Thymus (tissue), 14 donors: ENCODE data around the gene HYKK. TPM values are rescaled to one million over a fixed set of nuclear protein-coding genes. Genes with fewer than 3 reads are reported as not detected.

Source experiments
- DNase-seq, 9 donors: peaks; one replicate each; pipeline ENCODE4 v3.0.0-alpha.2; 2013; ENCODE audit warnings: low spot score in 9 of 9, low read depth in 6 of 9, missing footprints in 1 of 9
- H3K27ac ChIP-seq, 2 donors: one replicate each; pipeline ENCODE4 v1.5.1; 2013; ENCODE audit warnings: control low read depth in 1 of 2, low read depth in 1 of 2, low read length in 1 of 2, mild to moderate bottlenecking in 1 of 2, moderate library complexity in 1 of 2
- H3K27me3 ChIP-seq, 2 donors: one replicate each; pipeline ENCODE4 v1.5.1; 2013; ENCODE audit warnings: low read length in 1 of 2; ENCODE audit not compliant: control insufficient read depth in 2 of 2, insufficient read depth in 1 of 2
- H3K36me3 ChIP-seq, 2 donors: one replicate each; pipeline ENCODE4 v1.5.1; 2013; ENCODE audit warnings: low read length in 1 of 2, mild to moderate bottlenecking in 1 of 2, moderate library complexity in 1 of 2; ENCODE audit not compliant: control insufficient read depth in 2 of 2, insufficient read depth in 2 of 2
- H3K4me1 ChIP-seq, 2 donors: one replicate each; pipeline ENCODE4 v1.5.1; 2013; ENCODE audit warnings: low read length in 2 of 2; ENCODE audit not compliant: control insufficient read depth in 2 of 2, insufficient read depth in 2 of 2
- H3K4me3 ChIP-seq, 2 donors: one replicate each; pipeline ENCODE4 v1.5.1; 2013; ENCODE audit warnings: low read length in 2 of 2, control low read depth in 1 of 2, mild to moderate bottlenecking in 1 of 2
- H3K9me3 ChIP-seq, 2 donors: one replicate each; pipeline ENCODE4 v1.5.1; 2013; ENCODE audit warnings: low read length in 1 of 2, mild to moderate bottlenecking in 1 of 2; ENCODE audit not compliant: control insufficient read depth in 2 of 2, insufficient read depth in 1 of 2
- WGBS: extraction: QIAGEN DNeasy Blood & Tissue Kit; methylation state at CpG from one replicate; pipeline ENCODE4 v1.1.7; 2013; 5-methylcytosine and 5-hydroxymethylcytosine counted together
- long read RNA-seq, 10 donors: transcript quantifications; one replicate each; lab custom pipeline, GENCODE V29; 2026
- polyA plus RNA-seq: library from polyadenylated mRNA; stranded (reverse); fragments of 200-250 nt; gene quantifications from one replicate; pipeline ENCODE4 v1.2.3, GENCODE V29; 2013
- total RNA-seq: library from RNA; stranded (reverse); fragments of 120-200 nt; gene quantifications from one replicate; pipeline ENCODE4 v1.2.4, GENCODE V29; 2013
- donor health status: healthy.

HYKK gene, protein sequence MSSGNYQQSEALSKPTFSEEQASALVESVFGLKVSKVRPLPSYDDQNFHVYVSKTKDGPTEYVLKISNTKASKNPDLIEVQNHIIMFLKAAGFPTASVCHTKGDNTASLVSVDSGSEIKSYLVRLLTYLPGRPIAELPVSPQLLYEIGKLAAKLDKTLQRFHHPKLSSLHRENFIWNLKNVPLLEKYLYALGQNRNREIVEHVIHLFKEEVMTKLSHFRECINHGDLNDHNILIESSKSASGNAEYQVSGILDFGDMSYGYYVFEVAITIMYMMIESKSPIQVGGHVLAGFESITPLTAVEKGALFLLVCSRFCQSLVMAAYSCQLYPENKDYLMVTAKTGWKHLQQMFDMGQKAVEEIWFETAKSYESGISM
- total RNA-seq = 2.2 TPM
- 5.3 TPM for polyA plus RNA-seq
- long read RNA-seq, donor 1 = 0 reads
- long read RNA-seq, donor 2 = 0 reads
- long read RNA-seq, donor 3 = 0 reads
- long read RNA-seq, donor 4 = 0 reads
- long read RNA-seq, donor 5 = 0 reads
- long read RNA-seq, donor 6 = 0 reads
- long read RNA-seq, donor 7, partial matches to known transcripts = 0 of 1 reads
- long read RNA-seq, donor 7, other reads (novel, unspliced or antisense) = 0 of 1 reads
- long read RNA-seq, donor 8 = 0 reads
- long read RNA-seq, donor 9, partial matches to known transcripts = 0 of 1 reads
- long read RNA-seq, donor 9, other reads (novel, unspliced or antisense) = 0 of 1 reads
- long read RNA-seq, donor 10 = 0 reads

DNA sequence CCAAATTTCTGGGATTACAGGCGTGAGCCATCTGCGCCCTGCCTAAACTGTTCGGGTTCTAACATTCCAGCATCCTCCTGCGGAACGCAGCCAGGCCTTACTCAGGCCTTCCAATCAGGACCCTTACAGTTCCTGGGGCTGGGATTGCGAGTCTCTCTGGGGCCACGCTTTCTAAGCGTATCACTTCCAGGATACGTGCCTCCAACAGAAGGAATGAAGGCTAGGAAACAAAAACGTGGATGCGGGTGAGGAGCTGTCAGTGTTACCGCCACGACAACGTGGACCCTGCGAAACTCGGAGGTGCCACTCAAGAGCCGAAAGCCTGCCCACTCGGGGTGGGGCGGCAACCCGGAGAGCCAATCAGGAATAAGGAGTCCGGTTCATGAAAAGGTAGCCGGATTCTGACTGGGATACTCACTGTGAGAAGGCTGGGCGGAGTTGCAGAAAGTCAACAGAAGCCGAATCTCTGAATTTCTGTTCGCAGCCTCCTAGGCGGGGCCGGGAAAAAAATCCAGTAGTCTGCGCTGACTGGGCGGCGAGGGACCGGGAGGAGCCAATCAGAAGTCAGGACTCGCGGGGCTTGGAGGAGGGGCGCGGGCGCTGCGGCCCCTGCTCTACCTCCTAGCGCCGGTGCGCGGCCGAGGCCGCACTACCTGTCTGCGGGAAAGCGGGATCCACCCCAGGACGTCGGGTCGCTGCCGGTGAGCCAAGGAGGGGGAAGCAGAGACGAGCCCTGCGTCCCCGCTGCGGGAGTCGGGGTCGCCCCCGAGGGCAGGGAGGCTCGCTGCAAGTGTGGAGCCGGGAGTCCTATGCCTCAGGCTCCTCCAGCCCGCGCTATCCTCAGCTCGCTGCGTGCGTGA is at the start of gene HYKK:
TSS of gene HYKK (plus strand) at position 607 of the 860 bp plus-strand sequence. CDS start 5,512 bp downstream, outside the sequence.
- H3K9me3 ChIP-seq = peaks cover 0 to 9% of the 10 kb centered on the region in 2 donors
- H3K27ac ChIP-seq = no peak within 1 kb of the TSS
- DNase-seq = peak; percentile 55 to 91 (median 79)
- H3K4me1 ChIP-seq = peaks cover 10 to 13% of the 10 kb centered on the region in 2 donors
- 2% methylated on average over 63 of the region's 63 CpGs for WGBS
- peak within 1 kb of the TSS; percentile 61 to 66 for H3K4me3 ChIP-seq
- no peaks in the 10 kb centered on the region for H3K36me3 ChIP-seq
- peaks cover 0 to 22% of the 10 kb centered on the region in 2 donors for H3K27me3 ChIP-seq

- 97% methylated on average over 4 of the region's 4 CpGs for WGBS
- Histone ChIP-seq H3K36me3 (peaks cover 13 to 32% of the 10 kb centered on the region in 2 donors), H3K9me3 (no peaks in the 10 kb centered on the region), H3K4me1 (no peaks in the 10 kb centered on the region), H3K27me3 (no peaks in the 10 kb centered on the region), H3K27ac (no peak overlapping the region), H3K4me3 (no peak overlapping the region)
- no peak for DNase-seq
These were observed 46.6 kb upstream of the HYKK start for GRCh38 chr15:78460737-78461136.

DNA sequence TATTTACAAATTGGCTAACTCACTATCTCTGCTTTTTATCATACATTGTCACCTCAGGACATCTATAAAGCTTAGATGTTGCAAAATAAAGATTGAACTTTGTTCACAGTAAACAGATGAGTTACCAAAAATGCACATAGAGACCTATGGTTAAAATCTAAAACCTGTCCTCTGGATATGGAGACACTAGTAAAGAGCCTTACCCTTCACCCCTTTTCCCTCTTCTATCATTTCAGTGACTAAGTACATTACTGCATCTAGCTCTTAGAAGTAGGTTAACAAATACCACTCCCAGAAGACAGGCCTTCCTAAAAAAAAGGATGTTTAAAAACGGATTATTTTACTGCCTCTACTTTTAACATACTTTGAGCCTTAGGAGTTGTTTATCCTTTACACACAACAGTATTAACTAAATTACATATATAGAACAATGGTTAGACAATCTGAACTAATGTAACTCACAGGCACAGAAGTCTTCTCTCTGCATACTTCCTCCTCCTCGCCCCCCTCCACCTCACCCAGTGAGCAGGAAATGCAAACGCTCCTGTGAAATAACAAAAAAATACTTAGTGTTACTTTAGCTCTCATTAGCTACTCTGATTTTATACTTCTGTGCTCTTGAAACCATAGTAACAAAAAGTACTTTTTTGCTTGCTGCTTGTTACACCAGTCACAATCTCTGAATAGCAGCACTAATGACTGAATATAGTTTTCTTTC is 46.0 kb upstream of the HYKK start:
- 21% methylated on average over 3 of the region's 3 CpGs for WGBS
- H3K4me3 ChIP-seq = no peak overlapping the region
- no peak overlapping the region for H3K27ac ChIP-seq
- H3K4me1 ChIP-seq = no peaks in the 10 kb centered on the region
- peak in 4 of 9 donors; percentile 5 to 43 (median 26) for DNase-seq
- no peaks in the 10 kb centered on the region for H3K27me3 ChIP-seq
- no peaks in the 10 kb centered on the region for H3K9me3 ChIP-seq
- peaks cover 17 to 37% of the 10 kb centered on the region in 2 donors for H3K36me3 ChIP-seq

- no peak for DNase-seq
- Histone ChIP-seq H3K27me3 (no peaks in the 10 kb centered on the region), H3K36me3 (peaks cover 39 to 64% of the 10 kb centered on the region in 2 donors), H3K9me3 (no peaks in the 10 kb centered on the region), H3K4me1 (no peaks in the 10 kb centered on the region), H3K4me3 (no peak overlapping the region), H3K27ac (no peak overlapping the region)
- WGBS = 99% methylated on average over 1 of the region's 1 CpG
These were observed 38.3 kb upstream of the HYKK start for GRCh38 chr15:78469031-78469430.

GRCh38 chr15:78477295-78477694 is 30.1 kb upstream of the HYKK start:
- WGBS = 79% methylated on average over 5 of the region's 5 CpGs
- no peak overlapping the region for H3K27ac ChIP-seq
- no peak for DNase-seq
- H3K4me1 ChIP-seq = no peaks in the 10 kb centered on the region
- H3K9me3 ChIP-seq = no peaks in the 10 kb centered on the region
- H3K4me3 ChIP-seq = no peak overlapping the region
- no peaks in the 10 kb centered on the region for H3K27me3 ChIP-seq
- H3K36me3 ChIP-seq = peaks cover 33 to 62% of the 10 kb centered on the region in 2 donors

GRCh38 chr15:78479650-78480049 is 27.7 kb upstream of the HYKK start:
- H3K27ac ChIP-seq = no peak overlapping the region
- WGBS = 97% methylated on average over 3 of the region's 3 CpGs
- no peaks in the 10 kb centered on the region for H3K9me3 ChIP-seq
- H3K4me3 ChIP-seq = no peak overlapping the region
- H3K27me3 ChIP-seq = no peaks in the 10 kb centered on the region
- H3K4me1 ChIP-seq = no peaks in the 10 kb centered on the region
- DNase-seq = no peak
- H3K36me3 ChIP-seq = peaks cover 37 to 68% of the 10 kb centered on the region in 2 donors

DNA sequence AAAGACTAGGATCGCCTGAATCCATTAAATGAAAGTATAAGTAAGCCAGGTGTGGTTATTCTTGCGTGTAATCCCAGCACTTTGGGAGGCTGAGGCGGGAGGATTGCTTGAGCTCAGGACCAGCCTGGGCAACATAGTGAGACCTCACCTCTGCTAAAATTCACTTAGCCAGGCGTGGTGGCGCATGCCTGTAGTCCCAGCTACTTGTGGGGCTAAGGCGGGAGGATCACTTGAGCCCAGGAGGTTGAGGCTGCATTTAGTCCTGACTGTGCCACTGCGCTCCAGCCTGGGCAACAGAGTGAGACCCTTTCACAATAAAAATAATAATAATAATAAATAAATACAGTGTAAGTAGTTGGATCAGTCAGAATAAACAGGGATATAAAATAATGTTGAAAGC is 25.5 kb upstream of the HYKK start:
- peaks cover 39 to 67% of the 10 kb centered on the region in 2 donors for H3K36me3 ChIP-seq
- 92% methylated on average over 7 of the region's 7 CpGs for WGBS
- no peak overlapping the region for H3K4me3 ChIP-seq

GRCh38 chr15:78492872-78493271 is 14.5 kb upstream of the HYKK start:
- Histone ChIP-seq H3K27me3 (no peaks in the 10 kb centered on the region), H3K9me3 (no peaks in the 10 kb centered on the region), H3K4me1 (peaks cover 0 to 6% of the 10 kb centered on the region in 2 donors), H3K27ac (no peak overlapping the region), H3K36me3 (peaks cover 26 to 82% of the 10 kb centered on the region in 2 donors), H3K4me3 (no peak overlapping the region)
- DNase-seq = no peak
- WGBS = 97% methylated on average over 1 of the region's 1 CpG

More for the DNA sequence above, 25.5 kb upstream of the HYKK start:
- no peak overlapping the region for H3K27ac ChIP-seq
- no peaks in the 10 kb centered on the region for H3K4me1 ChIP-seq
- DNase-seq = no peak
- no peaks in the 10 kb centered on the region for H3K9me3 ChIP-seq
- H3K27me3 ChIP-seq = no peaks in the 10 kb centered on the region
